CD4-positive, alpha-beta T cell treated with Interleukin-10 for 1 hour (primary cell): ENCODE results near the gene PSAPL1.
"Not testable (repeated sequence)": the region's sequence is repeated elsewhere in the genome, so short reads cannot be mapped to it uniquely, and the experiment has no call there.

Source experiments
- DNase-seq: peaks from one replicate; pipeline ENCODE4 v3.0.0-alpha.2; 2020

The PSAPL1 gene

GRCh38 chr4:7457201-7458065 is 22.7 kb upstream of the PSAPL1 start:
- no peak for DNase-seq

- not testable (repeated sequence) for DNase-seq
These were observed 18.1 kb upstream of the PSAPL1 start for GRCh38 chr4:7452802-7453201.

GRCh38 chr4:7451800-7452199 is 17.1 kb upstream of the PSAPL1 start:
- no peak for DNase-seq

- DNase-seq, result no peak
These were observed 16.7 kb upstream of the PSAPL1 start for GRCh38 chr4:7451434-7451789.

GRCh38 chr4:7450775-7451433 is 16.2 kb upstream of the PSAPL1 start:
- no peak for DNase-seq

GRCh38 chr4:7448036-7448435 is 13.3 kb upstream of the PSAPL1 start:
- DNase-seq, result no peak

- DNase-seq, result no peak
These were observed 12.5 kb upstream of the PSAPL1 start for GRCh38 chr4:7447236-7447635.

GRCh38 chr4:7444731-7445130 is 10.0 kb upstream of the PSAPL1 start:
- DNase-seq, result no peak

GRCh38 chr4:7444314-7444713 is 9.6 kb upstream of the PSAPL1 start:
- DNase-seq, result no peak

GRCh38 chr4:7442574-7443162 is 7.9 kb upstream of the PSAPL1 start:
- no peak for DNase-seq

GRCh38 chr4:7441201-7441600 is 6.5 kb upstream of the PSAPL1 start:
- DNase-seq, result no peak

- DNase-seq, result no peak
These were observed 5.0 kb upstream of the PSAPL1 start for GRCh38 chr4:7439699-7440098.

GRCh38 chr4:7436256-7436655 is 1.5 kb upstream of the PSAPL1 start:
- no peak for DNase-seq

- no peak for DNase-seq
These were observed 836 bp upstream of the PSAPL1 start for GRCh38 chr4:7435471-7436061.

- DNase-seq, result no peak
These were observed 477 bp downstream of the PSAPL1 start for GRCh38 chr4:7434141-7434765.

- no peak for DNase-seq
These were observed 1.2 kb downstream of the PSAPL1 start for GRCh38 chr4:7433376-7434140.

- no peak for DNase-seq
These were observed 2.0 kb downstream of the PSAPL1 start for GRCh38 chr4:7432531-7433375.

- DNase-seq, result no peak
These were observed 2.8 kb downstream of the PSAPL1 start for GRCh38 chr4:7431696-7432530.

GRCh38 chr4:7430965-7431695 is 3.6 kb downstream of the PSAPL1 start:
- DNase-seq, result no peak
